Endometrium (tissue), 2 donors: ENCODE measurements around the gene CDT1.
"Not testable (repeated sequence)": the region's sequence is repeated elsewhere in the genome, so short reads cannot be mapped to it uniquely, and the experiment has no call there.

ENCODE experiments used
- FAIRE-seq: peaks from 2 replicates; lab custom pipeline; 2012; peaks lifted over from hg19 to GRCh38; lab: Jason Lieb, UNC
- donor health status: control.
- donor health status: control.

Gene CDT1

GRCh38 chr16:88768071-88768783 is 35.4 kb upstream of the CDT1 start:
- no peak for FAIRE-seq

- FAIRE-seq: no peak
Observed at GRCh38 chr16:88769617-88770460, 33.8 kb upstream of the CDT1 start.

- FAIRE-seq: no peak
Observed at GRCh38 chr16:88770461-88771293, 32.9 kb upstream of the CDT1 start.

GRCh38 chr16:88771294-88771772 is 32.3 kb upstream of the CDT1 start:
- no peak for FAIRE-seq

- FAIRE-seq: not testable (repeated sequence)
Observed at GRCh38 chr16:88771781-88772180, 31.8 kb upstream of the CDT1 start.

GRCh38 chr16:88772871-88773811 is 30.4 kb upstream of the CDT1 start:
- FAIRE-seq: no peak

- FAIRE-seq: no peak
Observed at GRCh38 chr16:88773812-88774291, 29.7 kb upstream of the CDT1 start.

- no peak for FAIRE-seq
Observed at GRCh38 chr16:88774544-88775393, 28.8 kb upstream of the CDT1 start.

- FAIRE-seq: no peak
Observed at GRCh38 chr16:88775825-88776224, 27.8 kb upstream of the CDT1 start.

GRCh38 chr16:88777471-88778270 is 25.9 kb upstream of the CDT1 start:
- FAIRE-seq: no peak

GRCh38 chr16:88778271-88778525 is 25.4 kb upstream of the CDT1 start:
- FAIRE-seq: no peak

- no peak for FAIRE-seq
Observed at GRCh38 chr16:88778541-88779065, 25.0 kb upstream of the CDT1 start.

- FAIRE-seq: no peak
Observed at GRCh38 chr16:88779406-88780141, 24.0 kb upstream of the CDT1 start.

GRCh38 chr16:88780142-88781062 is 23.2 kb upstream of the CDT1 start:
- no peak for FAIRE-seq

GRCh38 chr16:88781140-88782077 is 22.2 kb upstream of the CDT1 start:
- no peak for FAIRE-seq
